B cell (primary cell): ENCODE measurements around the gene MAP3K7. TPM values are rescaled to one million over a fixed set of nuclear protein-coding genes. Genes with fewer than 3 reads are reported as not detected.

Source experiments
- ATAC-seq: fragments of 200-7000 bp; cut with Tn5 transposase; one replicate; pipeline ENCODE4 v1.10.0; 2021; ENCODE audit warnings: low read depth, mild to moderate bottlenecking, moderate number of reproducible peaks, moderate library complexity
- CTCF ChIA-PET: fragments of 350-600 bp; sonication (Branson Sonifier 250); formaldehyde crosslinking; loops from one replicate; lab custom pipeline; 2021; ENCODE audit warnings: antibody characterized with exemption, inconsistent platforms; lab: Charles Lee
- POLR2A ChIA-PET: fragments of 350-600 bp; sonication (Branson Sonifier 250); formaldehyde crosslinking; loops from one replicate; lab custom pipeline; 2021; ENCODE audit warnings: antibody characterized with exemption; lab: Charles Lee
- DNase-seq: peaks from one replicate; pipeline ENCODE4 v3.0.0; 2013
- H2AFZ ChIP-seq: 2 replicates; pipeline ENCODE4 v1.6.1; 2012; ENCODE audit warnings: mild to moderate bottlenecking, low read depth, low read length; ENCODE audit not compliant: insufficient read depth, poor library complexity, severe bottlenecking
- H3K27ac ChIP-seq, 2 donors: 1 replicate in 1 of 2; 2 replicates in 1 of 2; pipeline ENCODE4 v1.5.1; 2012 to 2013; ENCODE audit warnings: low read length in 2 of 2, mild to moderate bottlenecking in 2 of 2, moderate library complexity in 1 of 2
- H3K27me3 ChIP-seq, 4 experiments: fragments of 200-600 bp in 1 of 4; sonication (generic) in 1 of 4; replicated peaks in 1 of 4; 1 replicate in 2 of 4; 2 replicates in 2 of 4; pipeline versions ENCODE4 v1.6.1 to v1.7.0; 2013 to 2016; ENCODE audit warnings: low read length in 3 of 4, mild to moderate bottlenecking in 2 of 4, mixed read lengths in 1 of 4, moderate library complexity in 1 of 4; ENCODE audit not compliant: insufficient read depth in 4 of 4, control insufficient read depth in 3 of 4; ENCODE audit errors: control extremely low read depth in 1 of 4
- H3K36me3 ChIP-seq, 2 experiments: replicated peaks in 1 of 2; 1 replicate in 1 of 2; 2 replicates in 1 of 2; pipeline versions ENCODE4 v1.6.1 to v1.7.1; 2013; ENCODE audit warnings: low read length in 1 of 2; ENCODE audit not compliant: insufficient read depth in 2 of 2, control insufficient read depth in 1 of 2; ENCODE audit errors: control extremely low read depth in 1 of 2, extremely low read depth in 1 of 2
- H3K4me1 ChIP-seq, 2 donors: fragments of 200-600 bp in 1 of 2; sonication (generic) in 1 of 2; 1 replicate in 1 of 2; 2 replicates in 1 of 2; pipeline versions ENCODE4 v1.5.1 to v1.6.1; 2013 to 2017; ENCODE audit warnings: low read length in 2 of 2; ENCODE audit not compliant: control insufficient read depth in 2 of 2, insufficient read depth in 2 of 2
- H3K4me2 ChIP-seq: replicated peaks from 2 replicates; pipeline ENCODE3; 2012; ENCODE audit warnings: mild to moderate bottlenecking, low read depth, low read length; ENCODE audit not compliant: poor library complexity, severe bottlenecking
- H3K4me3 ChIP-seq, 5 experiments: fragments of 200-600 bp in 1 of 5; sonication (generic) in 1 of 5; 1 replicate in 3 of 5; 2 replicates in 2 of 5; pipeline versions ENCODE4 v1.5.1 to v1.7.0; 2011 to 2016; ENCODE audit warnings: low read length in 4 of 5, mild to moderate bottlenecking in 4 of 5, low read depth in 2 of 5, control low read depth in 1 of 5, moderate library complexity in 1 of 5; ENCODE audit not compliant: insufficient read depth in 1 of 5; ENCODE audit errors: control extremely low read depth in 1 of 5, extremely low read depth in 1 of 5
- H3K79me2 ChIP-seq: fragments of 200-600 bp; sonication (generic); one replicate; pipeline ENCODE4 v1.6.0; 2016; ENCODE audit warnings: low read length; ENCODE audit not compliant: control insufficient read depth, insufficient read depth
- H3K9ac ChIP-seq: fragments of 200-600 bp; sonication (generic); 2 replicates; pipeline ENCODE4 v1.6.1; 2017; ENCODE audit warnings: mild to moderate bottlenecking, low read length, moderate library complexity
- H3K9me3 ChIP-seq, 3 donors: one replicate each; pipeline versions ENCODE4 v1.6.1 to v1.7.1; 2013; ENCODE audit warnings: low read length in 2 of 3; ENCODE audit not compliant: control insufficient read depth in 2 of 3, insufficient read depth in 1 of 3; ENCODE audit errors: control extremely low read depth in 1 of 3
- H4K20me1 ChIP-seq: 2 replicates; pipeline ENCODE4 v1.6.0; 2012; ENCODE audit warnings: mild to moderate bottlenecking, low read length; ENCODE audit not compliant: insufficient read depth, control insufficient read depth, poor library complexity, severe bottlenecking
- H3K27ac Mint-ChIP-seq: one replicate; pipeline ENCODE4 v1.8.0; 2021; ENCODE audit warnings: mixed read lengths
- H3K27me3 Mint-ChIP-seq: one replicate; pipeline ENCODE4 v1.8.0; 2021; ENCODE audit warnings: mixed read lengths
- H3K4me1 Mint-ChIP-seq: one replicate; pipeline ENCODE4 v1.8.0; 2021; ENCODE audit warnings: mixed read lengths
- H3K4me3 Mint-ChIP-seq: one replicate; pipeline ENCODE4 v1.8.0; 2021; ENCODE audit warnings: mixed read lengths
- H3K9me3 Mint-ChIP-seq: one replicate; pipeline ENCODE4 v1.8.0; 2022; ENCODE audit warnings: mixed read lengths; ENCODE audit not compliant: insufficient read depth
- EZH2 ChIP-seq: IDR thresholded peaks from 2 replicates; pipeline ENCODE4 v1.6.1; 2012; ENCODE audit warnings: borderline replicate concordance, low read depth, mild to moderate bottlenecking, moderate library complexity, low read length; ENCODE audit not compliant: insufficient read depth, poor library complexity, severe bottlenecking
- WGBS: methylation state at CpG from one replicate; pipeline ENCODE4 v1.1.5; 2013; ENCODE audit warnings: missing lambda C conversion rate; ENCODE audit not compliant: insufficient coverage; 5-methylcytosine and 5-hydroxymethylcytosine counted together
- intact Hi-C: fragments of 100-400 bp; cut with micrococcal nuclease; formaldehyde crosslinking; loops from one replicate; pipeline ENCODE4 v1.10.0; 2022
- polyA plus RNA-seq: library from polyadenylated mRNA; depleted of rRNA; stranded (reverse); fragments of >200 nt; gene quantifications from 2 replicates; pipeline ENCODE4 v1.2.3, GENCODE V29; 2012
- total RNA-seq, 2 donors: library from RNA; stranded (reverse); fragments of 120-200 nt in 1 of 2; gene quantifications; 1 replicate in 1 of 2; 2 replicates in 1 of 2; pipeline versions ENCODE4 v1.2.3 to v1.2.4, GENCODE V29; 2013 to 2022
- TF ChIP-seq, protein P1 (sequence below): fragments of 200-600 bp; IDR thresholded peaks from one replicate; pipeline ENCODE4 v1.8.0; 2022; ENCODE audit warnings: antibody characterized with exemption, mild to moderate bottlenecking

The MAP3K7 gene
- total and polyA plus RNA-seq, 2 donors (not counting 1 experiment from before 2014, with no cell fraction given): 15.0 to 32.8 TPM

DNA sequence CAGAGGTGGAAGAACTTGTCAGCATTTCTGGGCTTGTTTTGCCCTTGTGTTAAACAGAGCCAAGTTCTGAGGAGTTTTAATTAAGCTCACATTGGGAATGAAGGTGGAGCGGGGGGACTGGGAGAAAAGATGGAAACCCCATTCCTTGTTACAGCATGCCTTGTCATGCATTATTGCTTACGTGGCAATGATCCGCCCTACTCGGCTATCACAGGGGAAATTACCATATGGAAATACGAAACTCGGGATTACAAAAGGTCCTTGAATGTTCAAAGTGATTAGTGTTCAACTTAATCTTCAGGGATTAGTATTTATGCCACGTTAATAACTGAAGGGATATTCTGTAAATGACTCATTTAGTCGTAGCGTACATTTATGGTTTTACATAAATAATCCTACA, 86.4 kb downstream of the MAP3K7 start:
- Histone ChIP-seq H3K27ac (no peak overlapping the region), H3K27me3 (no peaks in the 10 kb centered on the region), H3K9me3 (no peaks in the 10 kb centered on the region), H3K9ac (no peak overlapping the region), H3K4me3 (no peak overlapping the region), H2AFZ (no peak overlapping the region), H4K20me1 (no peaks in the 10 kb centered on the region), H3K4me2 (no peak overlapping the region), H3K36me3 (no peaks in the 10 kb centered on the region), H3K4me1 (no peaks in the 10 kb centered on the region), H3K79me2 (no peaks in the 10 kb centered on the region)
- H3K4me1 Mint-ChIP-seq: no peaks in the 10 kb centered on the region
- no peaks in the 10 kb centered on the region for H3K9me3 Mint-ChIP-seq
- intact Hi-C loops: no loop called here
- DNase-seq: no peak
- TF ChIP-seq EZH2: no peak
- TF ChIP-seq, protein P1, sequence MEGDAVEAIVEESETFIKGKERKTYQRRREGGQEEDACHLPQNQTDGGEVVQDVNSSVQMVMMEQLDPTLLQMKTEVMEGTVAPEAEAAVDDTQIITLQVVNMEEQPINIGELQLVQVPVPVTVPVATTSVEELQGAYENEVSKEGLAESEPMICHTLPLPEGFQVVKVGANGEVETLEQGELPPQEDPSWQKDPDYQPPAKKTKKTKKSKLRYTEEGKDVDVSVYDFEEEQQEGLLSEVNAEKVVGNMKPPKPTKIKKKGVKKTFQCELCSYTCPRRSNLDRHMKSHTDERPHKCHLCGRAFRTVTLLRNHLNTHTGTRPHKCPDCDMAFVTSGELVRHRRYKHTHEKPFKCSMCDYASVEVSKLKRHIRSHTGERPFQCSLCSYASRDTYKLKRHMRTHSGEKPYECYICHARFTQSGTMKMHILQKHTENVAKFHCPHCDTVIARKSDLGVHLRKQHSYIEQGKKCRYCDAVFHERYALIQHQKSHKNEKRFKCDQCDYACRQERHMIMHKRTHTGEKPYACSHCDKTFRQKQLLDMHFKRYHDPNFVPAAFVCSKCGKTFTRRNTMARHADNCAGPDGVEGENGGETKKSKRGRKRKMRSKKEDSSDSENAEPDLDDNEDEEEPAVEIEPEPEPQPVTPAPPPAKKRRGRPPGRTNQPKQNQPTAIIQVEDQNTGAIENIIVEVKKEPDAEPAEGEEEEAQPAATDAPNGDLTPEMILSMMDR: no peak
- H3K27ac Mint-ChIP-seq: no peak overlapping the region
- H3K27me3 Mint-ChIP-seq: peaks cover 9% of the 10 kb centered on the region
- ATAC-seq: no peak
- 80% methylated on average over 1 of the region's 9 CpGs for WGBS
- no peak overlapping the region for H3K4me3 Mint-ChIP-seq
- ChIA-PET POLR2A (no interaction called here), CTCF (interaction anchor here (1.3 kb wide), 1 partner anchor 21 kb away, joined by 4 read pairs; no protein-coding TSS in a partner anchor)

DNA sequence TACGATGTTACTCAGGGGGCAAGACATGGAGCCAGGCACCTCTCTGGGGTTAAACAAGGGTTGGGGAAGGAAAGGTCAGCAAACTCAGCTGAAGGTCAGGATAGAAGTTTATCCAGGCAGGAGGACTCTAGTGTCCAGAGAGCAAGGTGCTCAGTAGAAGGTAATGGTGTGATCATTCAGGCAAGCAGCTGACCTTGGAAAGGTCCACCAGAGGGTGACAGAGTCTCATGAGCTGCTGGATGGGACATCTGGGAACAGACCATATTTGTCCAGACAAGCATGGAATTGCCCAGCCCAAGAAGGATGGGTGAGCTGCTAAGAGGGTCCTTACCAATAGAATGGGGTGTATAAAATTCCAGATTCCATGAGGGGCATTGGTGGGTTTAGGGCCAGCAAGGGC, 89.5 kb downstream of the MAP3K7 start:
- Histone ChIP-seq H3K4me3 (no peak overlapping the region), H3K4me1 (no peaks in the 10 kb centered on the region), H2AFZ (no peak overlapping the region), H4K20me1 (no peaks in the 10 kb centered on the region), H3K4me2 (no peak overlapping the region), H3K9me3 (no peaks in the 10 kb centered on the region), H3K79me2 (no peaks in the 10 kb centered on the region), H3K27ac (no peak overlapping the region), H3K9ac (no peak overlapping the region), H3K27me3 (no peaks in the 10 kb centered on the region), H3K36me3 (no peaks in the 10 kb centered on the region)
- no peaks in the 10 kb centered on the region for H3K4me1 Mint-ChIP-seq
- DNase-seq: no peak
- H3K4me3 Mint-ChIP-seq: no peak overlapping the region
- H3K9me3 Mint-ChIP-seq: no peaks in the 10 kb centered on the region
- intact Hi-C loops: no loop called here
- WGBS: 92% methylated on average over 1 of the region's 1 CpG
- ChIA-PET POLR2A (no interaction called here), CTCF (no interaction called here)
- TF ChIP-seq EZH2: no peak
- TF ChIP-seq, protein P1: no peak
- ATAC-seq: no peak
- no peak overlapping the region for H3K27ac Mint-ChIP-seq
- H3K27me3 Mint-ChIP-seq: peaks cover 25% of the 10 kb centered on the region
